GM20431 (cell line): ENCODE measurements around the gene SMIM26.
"Not testable (repeated sequence)": the region's sequence is repeated elsewhere in the genome, so short reads cannot be mapped to it uniquely, and the experiment has no call there.

ENCODE experiments used
- in situ Hi-C: fragments of 300-500 bp; cut with MseI, MboI; formaldehyde crosslinking; loops from one replicate; pipeline ENCODE4 v1.15.0; 2020; ENCODE audit warnings: low sequenced_read_pairs; ENCODE audit not compliant: unreplicated experiment

Gene SMIM26, protein sequence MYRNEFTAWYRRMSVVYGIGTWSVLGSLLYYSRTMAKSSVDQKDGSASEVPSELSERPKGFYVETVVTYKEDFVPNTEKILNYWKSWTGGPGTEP

DNA sequence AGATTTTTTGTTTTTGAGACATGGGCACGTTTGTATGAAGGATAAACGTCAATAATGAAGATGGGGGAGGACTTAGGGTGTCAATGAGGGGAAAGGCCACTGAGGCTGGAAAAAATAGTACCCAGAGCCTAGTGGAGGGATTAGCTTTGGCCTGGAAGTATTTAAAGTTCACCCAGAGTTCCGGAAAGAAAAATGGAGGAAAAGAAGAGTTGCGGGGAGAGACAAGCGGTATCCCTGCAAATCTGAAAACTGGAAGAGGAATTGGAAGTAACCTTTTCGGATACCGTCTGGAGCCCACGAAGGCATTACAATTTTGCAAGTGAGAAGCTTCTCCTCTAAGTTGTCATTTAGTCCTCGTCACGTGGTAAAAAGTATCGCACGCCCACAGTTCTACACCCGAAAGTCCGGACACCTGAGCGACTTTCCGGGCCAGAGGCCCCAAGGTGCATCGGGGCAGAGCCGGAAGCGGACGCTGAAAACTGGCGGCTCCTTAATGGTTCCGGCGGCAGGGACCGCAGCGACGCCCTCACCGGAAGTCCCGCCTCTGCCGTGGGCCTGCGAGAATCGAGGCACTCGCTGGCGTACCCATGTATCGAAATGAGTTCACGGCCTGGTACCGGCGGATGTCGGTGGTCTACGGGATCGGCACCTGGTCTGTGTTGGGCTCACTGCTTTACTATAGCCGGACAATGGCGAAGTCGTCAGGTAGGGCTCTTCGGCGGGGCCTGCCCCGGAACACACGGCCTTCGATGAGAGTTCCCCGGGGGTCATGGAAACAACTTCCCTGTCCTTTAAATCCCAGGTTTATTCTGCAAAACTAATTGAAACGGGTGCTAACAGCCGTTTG, at the start of gene SMIM26:
Gene SMIM26, plus strand, starts transcription at position 541 of the 847 bp plus-strand sequence. Its CDS starts 47 bp downstream, at position 588.
- in situ Hi-C loops, result no loop called here

DNA sequence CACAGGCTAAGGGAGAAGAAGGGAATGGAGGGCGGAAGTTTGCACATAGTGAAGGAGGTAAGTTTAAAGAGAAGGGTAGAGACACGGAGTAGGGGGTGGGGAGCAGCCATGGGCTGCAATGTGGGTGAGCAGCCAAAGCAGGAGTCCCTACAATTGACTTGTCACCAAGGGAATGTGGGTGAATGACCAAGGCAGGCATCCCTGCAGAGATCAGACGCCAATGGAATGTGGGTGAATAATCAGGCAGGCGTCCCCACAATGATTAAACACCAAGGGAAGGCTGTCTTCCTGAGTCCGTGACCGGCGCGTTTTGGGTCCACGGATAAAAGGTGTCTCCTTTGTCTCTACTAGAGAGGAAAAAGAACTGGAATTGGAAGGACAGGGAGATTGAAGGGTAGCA, 45.2 kb upstream of the SMIM26 start:
- in situ Hi-C loops, result not testable (repeated sequence)

DNA sequence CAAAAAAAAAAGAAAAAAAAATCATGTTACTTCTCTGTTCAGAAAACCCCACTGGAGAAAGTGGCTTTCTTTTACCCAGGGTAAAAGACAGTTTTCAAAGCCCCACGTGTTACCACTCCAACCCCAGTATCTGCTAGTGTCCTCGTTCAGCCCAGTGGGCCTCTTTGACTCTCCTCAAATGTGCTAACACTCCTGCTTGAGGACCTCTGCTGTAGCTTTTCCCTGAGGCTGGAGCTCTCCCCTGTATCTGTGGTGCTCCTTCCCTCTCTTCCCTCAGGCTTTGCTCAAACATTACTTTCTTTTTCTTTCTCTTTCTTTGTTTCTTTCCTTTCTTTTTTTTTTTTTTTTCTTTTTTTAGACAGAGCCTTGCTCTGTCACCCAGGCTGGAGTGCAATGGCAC, 44.2 kb upstream of the SMIM26 start:
- in situ Hi-C loops, result no loop called here

DNA sequence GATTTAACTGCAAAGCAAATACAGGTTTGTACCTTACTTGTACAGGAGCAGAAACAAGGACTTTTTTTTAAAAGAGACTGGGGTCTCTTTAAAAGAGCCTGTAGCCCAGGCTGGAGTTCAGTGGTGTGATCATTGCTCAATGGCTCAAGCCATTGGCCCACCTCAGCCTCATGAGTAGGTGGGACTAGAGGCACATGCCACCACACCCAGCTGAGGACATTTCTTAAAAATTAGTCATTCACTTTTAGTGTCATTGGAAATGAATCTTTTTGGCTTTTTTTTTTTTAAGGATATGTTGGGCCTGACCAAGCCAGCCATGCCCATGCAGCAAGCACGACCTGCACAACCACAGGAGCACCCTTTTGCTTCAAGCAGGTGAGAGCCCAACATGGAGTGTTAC, 42.6 kb upstream of the SMIM26 start:
- in situ Hi-C loops, result no loop called here

DNA sequence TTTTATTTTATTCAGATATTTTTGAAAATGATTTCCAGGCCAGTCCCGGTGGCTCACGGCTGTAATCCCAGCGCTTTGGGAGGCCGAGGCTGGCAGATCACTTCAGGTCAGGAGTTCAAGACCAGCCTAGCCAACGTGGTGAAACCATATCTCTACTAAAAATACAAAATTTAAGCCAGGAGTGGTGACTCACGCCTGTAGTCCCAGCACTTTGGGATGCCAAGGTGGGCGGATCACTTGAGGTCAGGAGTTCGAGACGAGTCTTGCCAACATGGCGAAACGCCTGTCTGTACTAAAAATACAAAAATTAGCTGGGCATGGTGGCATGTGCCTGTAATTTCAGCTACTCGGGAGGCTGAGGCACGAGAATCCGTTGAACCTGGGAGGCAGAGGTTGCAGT, 40.5 kb upstream of the SMIM26 start:
- in situ Hi-C loops, result not testable (repeated sequence)

DNA sequence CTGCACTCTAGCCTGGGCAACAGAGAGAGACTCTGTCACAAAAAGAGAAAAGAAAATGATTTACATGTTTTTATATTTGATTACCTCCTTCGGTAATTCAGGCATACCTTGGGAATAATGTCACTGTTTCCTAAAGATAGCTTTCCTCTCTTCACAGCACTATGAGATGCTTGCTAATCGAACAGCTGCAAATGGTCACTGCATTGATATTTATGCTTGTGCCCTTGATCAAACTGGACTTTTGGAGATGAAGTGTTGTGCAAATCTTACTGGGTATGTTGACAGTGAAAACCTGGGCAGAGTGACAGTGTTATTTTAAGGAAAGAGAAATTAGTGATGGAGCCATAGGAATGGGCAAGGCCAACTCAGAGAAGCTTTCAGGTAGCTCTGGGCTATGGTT, 39.9 kb upstream of the SMIM26 start:
- in situ Hi-C loops, result no loop called here

DNA sequence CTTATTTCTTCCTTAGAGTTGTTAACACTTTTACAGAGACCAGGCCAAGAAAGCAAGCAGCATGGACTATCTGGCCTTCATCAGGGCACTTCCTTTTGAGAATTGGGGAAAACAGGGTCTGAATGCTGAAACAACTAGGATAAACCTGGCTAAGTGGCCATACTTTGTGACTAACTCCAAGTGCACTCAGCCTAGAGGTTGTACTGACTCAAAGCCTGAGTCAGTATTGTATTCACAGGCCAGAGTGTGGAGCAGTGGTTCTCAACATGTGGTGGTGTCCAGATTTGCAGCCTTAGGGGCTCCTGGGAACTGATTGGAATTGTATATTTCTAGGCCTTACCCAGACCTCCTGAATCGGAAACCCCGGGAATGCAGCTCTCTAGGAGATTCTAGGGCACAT, 39.4 kb upstream of the SMIM26 start:
- in situ Hi-C loops, result no loop called here

DNA sequence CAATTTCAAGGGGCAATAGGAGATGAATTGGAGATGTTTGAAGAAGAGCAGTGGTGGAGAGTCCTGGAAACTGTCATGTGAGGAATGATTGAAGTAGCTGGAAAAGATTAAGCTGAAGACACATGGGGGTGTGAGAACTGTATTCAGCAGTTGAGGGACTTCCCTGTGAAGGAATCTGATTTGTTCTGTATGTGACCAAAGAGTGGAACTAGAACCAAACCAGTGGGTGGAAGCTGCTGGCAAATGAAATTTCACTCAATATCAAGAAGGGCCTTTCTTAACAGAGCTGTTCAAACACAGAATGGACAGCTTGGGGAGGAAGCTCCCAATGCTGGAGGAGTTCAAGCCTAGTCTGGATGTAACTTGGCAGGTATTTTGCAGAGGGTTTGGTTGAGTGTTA, 38.2 kb upstream of the SMIM26 start:
- in situ Hi-C loops, result no loop called here

DNA sequence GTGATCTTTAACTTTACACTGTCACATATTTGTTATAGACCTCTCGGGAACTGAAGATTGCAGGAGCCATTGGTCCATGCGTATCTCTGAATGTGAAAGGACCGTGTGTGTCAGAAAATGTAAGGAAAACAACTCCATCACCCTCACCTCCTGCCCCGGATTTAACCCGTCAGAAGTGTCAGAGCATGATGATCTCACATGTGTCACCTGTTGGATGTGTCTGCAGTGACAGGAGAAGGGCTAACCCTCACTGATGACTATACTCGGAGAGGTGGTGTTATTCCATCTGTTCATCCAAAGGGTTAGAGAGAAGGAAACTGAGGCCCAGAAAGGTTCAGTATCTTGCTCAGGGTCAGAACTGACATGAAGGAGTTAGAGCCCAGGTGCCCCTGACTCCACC, 34.6 kb upstream of the SMIM26 start:
- in situ Hi-C loops, result no loop called here

DNA sequence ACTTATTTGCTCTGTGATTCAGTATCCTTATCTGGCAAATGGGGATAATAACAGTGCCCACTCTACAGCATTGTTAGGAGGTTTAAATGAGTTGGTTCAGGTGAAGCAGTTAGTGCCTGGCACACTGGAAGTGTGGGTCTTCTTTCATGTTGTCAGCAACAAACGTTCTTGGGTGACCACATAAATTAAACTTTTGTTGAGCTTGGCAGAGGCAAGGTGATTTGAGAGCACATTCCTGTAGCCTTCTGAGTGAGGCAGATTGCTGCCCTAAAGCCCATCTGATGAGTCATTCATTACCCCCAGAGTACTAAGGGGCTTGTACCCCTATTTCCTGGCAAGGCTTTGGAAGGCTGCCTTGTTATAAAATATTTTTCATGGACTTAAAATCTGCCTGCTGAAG, 33.7 kb upstream of the SMIM26 start:
- in situ Hi-C loops, result no loop called here

DNA sequence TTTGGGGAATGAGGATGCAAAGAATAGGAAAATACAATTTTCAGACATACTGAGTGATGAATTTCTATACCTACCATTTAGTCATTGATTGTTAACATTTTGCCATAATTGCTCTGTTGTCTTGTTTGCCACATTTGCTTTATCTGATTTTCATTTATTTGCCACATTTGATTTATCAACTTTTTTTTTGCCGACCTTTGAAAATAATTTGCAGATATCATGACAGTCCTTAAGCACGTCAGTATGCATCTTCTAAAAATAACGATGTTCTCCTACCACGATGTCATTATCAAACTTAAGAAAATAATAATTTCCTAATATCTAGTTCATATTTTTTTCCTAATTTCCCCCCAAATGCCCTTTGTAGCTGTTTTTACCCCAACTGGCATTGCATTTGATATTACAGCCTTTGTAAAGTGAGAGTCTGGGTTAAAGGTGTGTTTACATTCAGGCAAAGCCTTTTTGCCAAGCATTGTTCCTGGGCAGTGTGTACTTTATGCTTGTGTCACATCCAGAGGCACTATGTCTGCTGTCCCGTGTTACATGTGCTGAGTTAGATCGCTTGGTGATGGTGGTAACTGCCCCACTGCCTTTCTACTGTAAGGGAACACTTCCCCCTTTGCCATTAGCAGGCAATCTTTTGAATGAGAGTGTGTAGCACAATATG, 33.1 kb upstream of the SMIM26 start:
- in situ Hi-C loops, result no loop called here

DNA sequence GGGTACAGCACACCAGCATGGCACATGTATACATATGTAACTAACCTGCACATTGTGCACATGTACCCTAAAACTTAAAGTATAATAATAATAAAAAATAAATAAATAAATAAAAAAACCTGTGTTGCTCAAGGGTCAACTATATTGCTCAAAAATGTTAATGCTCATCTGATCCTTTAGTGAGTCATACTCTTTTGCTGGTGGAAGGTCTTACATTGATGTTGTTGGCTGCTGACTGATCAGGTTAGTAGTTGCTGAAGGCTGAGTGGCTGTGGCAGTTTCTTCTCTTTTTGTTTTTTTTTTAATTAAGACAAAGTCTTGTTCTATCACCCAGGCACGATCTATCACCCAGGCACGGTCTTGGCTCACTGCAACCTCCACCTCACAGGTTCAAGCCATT, 29.6 kb upstream of the SMIM26 start:
- in situ Hi-C loops, result no loop called here

DNA sequence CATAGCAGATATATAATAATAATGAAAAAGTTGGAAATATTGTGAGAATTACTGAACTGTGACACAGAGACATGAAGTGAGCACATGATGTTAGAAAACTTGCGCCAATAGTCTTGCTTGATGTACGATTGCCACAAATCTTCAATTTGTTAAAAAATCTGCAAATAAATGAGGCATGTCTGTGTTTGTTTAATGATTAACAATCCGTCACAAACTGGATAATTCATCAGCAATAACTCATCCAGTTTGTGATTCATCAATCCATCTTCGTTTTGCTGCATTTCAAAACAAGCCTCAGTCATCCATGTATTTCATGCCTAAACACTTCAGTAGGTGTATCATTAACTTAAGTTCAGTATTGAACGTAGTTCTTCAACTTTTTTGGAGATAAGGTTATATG, 25.5 kb upstream of the SMIM26 start:
- in situ Hi-C loops, result no loop called here

DNA sequence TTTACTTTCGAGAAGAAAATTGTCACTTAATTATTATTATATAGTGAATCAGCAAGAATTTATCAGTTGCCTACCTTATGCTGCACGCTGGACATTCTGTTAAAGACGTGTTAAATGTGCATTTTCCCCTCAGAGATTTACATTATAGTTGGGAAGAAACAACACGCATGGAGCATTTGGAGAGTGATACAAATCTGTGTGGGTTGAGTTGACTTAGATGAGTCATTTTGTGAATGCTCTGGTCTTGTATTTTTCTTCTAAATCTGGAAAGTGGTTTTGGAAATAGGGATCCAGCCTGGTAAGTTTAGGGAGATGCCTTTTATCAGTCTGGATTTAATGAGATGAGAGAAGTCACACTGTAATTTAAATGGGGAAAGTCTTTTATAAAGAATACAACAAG, 24.0 kb upstream of the SMIM26 start:
- in situ Hi-C loops, result no loop called here

DNA sequence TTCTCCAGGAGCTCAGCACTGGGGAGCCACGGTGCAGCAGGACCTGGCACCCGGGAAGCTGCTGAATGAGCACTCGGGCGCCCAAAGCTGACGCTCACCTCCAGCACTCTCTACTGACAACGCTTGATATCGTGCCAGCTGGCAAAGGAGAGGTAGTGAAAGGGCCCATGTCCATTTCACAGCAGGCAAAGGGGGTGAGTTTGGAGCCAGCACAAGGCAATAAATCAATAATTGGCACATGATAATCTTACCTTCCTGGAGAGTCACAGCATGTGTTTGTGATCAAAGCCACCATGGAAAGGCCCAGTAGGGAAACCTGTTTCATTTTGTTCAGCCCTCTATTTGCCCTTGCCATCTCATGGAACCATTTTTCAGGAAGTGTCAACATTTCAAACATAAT, 23.3 kb upstream of the SMIM26 start:
- in situ Hi-C loops, result no loop called here

DNA sequence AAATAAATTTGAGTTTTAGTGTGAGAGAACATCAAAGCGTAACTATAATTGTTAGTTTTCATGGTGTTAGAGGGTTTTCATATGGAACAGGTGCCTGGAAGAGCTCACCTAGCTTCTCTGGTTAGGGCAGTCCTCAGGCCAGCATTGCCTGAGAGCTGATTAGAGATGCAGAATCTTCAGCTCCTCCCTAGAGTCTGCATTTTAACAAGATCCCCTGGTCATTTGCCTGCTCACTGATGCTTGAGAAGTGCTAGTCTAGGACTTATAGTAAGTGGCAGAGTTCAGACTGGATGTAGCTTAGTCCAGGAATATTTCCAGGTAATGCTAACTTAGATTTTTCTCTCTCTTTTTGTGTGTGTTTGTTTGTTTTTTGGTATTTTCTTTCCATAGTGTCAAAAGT, 21.7 kb upstream of the SMIM26 start:
- in situ Hi-C loops, result no loop called here

DNA sequence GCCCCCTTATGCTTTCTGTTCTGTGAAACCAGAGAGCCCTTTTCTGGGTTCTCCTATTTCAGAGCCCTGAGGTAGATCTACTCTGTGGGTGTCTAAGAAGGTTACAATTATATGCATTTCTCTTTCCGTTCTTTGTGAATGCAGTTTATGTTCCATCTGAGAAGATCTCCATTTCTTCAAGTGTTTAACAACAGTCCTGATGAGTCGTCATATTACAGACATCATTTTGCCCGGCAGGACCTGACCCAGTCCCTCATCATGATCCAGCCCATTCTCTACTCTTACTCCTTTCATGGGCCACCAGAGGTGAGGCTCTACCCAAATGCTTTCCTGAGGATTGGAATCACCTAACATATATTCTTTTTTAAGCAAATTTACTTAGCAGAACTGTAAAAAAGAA, 18.8 kb upstream of the SMIM26 start:
- in situ Hi-C loops, result no loop called here

DNA sequence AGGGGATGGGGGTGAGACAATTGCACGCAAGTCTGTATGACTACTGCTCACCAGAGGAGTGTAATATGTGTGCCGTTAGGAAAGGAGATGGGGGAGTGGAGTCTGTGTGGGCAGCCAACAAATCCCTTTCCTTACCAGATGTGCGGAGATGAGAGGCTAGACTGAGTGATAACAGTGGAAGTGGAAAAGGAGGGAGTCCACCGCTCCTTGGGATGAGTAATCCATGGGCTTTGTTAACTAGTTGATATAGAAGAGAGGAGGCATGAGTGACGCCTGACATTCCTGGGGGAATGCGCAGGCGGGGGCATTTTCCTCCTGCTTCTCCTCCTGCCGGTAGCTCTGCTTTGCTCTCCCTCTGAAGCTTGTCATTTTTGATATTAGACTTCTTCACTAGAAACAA, 13.5 kb upstream of the SMIM26 start:
- in situ Hi-C loops, result no loop called here

DNA sequence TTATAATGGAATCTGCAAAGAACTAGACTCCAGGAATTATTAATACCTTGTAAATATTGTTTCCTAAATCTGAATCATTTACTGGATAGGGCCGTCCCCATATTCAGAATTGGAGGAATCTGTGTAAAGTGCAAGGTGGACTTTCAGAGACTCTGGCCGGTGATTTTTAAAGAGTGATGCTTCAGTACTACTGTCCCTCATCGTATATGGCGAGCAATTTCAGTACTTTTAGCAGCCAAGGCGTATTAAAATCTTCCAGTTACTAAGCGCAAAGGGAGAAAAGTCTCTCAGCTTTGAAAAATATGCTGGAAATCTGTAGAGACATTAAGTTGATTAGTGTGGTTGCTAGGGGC, 483 bp downstream of the SMIM26 start:
- in situ Hi-C loops, result no loop called here

DNA sequence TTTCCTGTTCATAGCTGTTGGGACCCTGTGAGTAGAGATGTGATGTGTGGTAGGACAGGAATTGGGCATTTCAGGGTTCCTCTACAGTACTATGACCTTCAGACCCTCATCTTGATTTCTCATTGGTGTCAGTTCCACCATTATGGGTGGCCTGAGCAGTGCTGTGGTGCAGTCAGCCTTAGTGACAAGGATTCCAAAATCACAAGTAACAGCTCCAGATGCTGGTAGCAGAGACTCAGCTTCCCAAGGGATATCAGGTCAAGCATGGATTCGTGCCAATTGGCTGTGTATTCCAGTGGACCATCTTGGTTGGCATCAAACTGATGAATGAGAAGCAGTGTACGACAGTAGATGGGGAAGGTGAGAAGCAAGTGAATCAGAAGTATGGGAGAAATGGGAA, 3.8 kb downstream of the SMIM26 start:
- in situ Hi-C loops, result no loop called here

DNA sequence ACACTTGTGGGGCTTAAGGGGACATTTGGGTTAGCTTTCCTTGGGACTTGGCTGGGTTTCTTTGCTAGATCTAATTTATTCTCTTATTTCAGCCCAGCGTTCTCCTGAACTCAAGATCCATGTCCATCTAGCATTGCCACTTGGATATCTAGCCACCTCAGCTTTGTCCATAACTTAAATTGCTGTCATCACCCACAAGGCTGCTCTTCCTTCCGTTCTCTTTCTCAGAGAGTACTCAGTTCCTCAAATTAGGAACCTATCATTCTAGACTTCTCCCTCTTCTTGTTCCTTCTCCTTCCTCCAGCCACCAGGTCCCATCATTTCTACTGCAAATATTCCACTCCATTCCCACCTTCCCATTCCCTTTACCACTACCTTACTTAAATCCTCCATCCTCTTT, 4.3 kb downstream of the SMIM26 start:
- in situ Hi-C loops, result no loop called here

DNA sequence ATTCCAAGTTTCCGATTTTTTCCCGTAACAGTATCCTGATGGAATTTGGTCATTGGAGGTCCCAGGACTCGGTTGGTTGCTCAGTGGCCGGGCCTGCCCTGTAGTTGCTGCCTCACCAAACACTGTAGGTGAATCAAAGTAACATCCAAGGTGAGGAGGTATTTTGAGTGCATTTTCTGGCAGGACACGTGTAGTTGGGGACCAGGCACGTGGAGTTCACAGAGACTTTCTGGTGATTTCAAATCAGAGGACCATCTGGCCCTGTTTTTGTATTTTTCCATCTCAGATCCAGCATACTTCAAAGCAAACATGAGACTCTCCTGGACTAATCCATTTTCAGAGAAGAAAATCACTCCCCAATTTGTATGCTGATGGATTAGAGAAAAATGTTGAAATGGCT, 10.7 kb downstream of the SMIM26 start:
- in situ Hi-C loops, result no loop called here
